Measurements from ENCODE around the gene LEAP2.

LEAP2 gene

DNA sequence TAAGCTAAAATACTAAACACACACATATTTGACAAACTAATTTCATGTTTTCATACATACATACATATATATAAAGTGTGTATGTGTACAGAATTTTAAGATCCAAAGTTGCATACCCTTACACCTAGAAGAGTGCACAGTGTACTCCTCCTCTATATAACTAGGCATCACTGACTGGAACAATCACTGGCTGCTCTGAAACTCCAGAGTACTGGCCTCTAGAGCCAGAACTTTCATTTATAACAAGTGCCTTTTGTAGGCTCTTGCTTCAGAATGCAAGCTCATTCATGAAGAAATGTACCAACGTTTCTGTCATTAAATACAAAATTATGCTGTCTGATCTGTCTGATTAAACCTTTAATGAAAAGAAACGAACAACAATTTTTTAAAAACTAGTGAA lies 4.0 kb downstream of the LEAP2 start:
- no peak for TF ChIP-seq MYC (IDR thresholded peaks at IDR 0.05; ENCODE audit: low read depth, low read length)
- TF ChIP-seq, protein P1, sequence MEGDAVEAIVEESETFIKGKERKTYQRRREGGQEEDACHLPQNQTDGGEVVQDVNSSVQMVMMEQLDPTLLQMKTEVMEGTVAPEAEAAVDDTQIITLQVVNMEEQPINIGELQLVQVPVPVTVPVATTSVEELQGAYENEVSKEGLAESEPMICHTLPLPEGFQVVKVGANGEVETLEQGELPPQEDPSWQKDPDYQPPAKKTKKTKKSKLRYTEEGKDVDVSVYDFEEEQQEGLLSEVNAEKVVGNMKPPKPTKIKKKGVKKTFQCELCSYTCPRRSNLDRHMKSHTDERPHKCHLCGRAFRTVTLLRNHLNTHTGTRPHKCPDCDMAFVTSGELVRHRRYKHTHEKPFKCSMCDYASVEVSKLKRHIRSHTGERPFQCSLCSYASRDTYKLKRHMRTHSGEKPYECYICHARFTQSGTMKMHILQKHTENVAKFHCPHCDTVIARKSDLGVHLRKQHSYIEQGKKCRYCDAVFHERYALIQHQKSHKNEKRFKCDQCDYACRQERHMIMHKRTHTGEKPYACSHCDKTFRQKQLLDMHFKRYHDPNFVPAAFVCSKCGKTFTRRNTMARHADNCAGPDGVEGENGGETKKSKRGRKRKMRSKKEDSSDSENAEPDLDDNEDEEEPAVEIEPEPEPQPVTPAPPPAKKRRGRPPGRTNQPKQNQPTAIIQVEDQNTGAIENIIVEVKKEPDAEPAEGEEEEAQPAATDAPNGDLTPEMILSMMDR (IDR thresholded peaks at IDR 0.05; ENCODE audit: low read depth, low read length): no peak
- TF ChIP-seq, protein P2, sequence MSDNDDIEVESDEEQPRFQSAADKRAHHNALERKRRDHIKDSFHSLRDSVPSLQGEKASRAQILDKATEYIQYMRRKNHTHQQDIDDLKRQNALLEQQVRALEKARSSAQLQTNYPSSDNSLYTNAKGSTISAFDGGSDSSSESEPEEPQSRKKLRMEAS (IDR thresholded peaks at IDR 0.05; ENCODE audit: low read depth, low read length): no peak
- no peak for TF ChIP-seq POLR2A (IDR thresholded peaks at IDR 0.05; ENCODE audit: extremely low read depth, insufficient read length)
- H3K4me3 ChIP-seq (ENCODE audit: low read depth, low read length): no peak overlapping the region
- no peak for DNase-seq (ENCODE audit: low read depth)

DNA sequence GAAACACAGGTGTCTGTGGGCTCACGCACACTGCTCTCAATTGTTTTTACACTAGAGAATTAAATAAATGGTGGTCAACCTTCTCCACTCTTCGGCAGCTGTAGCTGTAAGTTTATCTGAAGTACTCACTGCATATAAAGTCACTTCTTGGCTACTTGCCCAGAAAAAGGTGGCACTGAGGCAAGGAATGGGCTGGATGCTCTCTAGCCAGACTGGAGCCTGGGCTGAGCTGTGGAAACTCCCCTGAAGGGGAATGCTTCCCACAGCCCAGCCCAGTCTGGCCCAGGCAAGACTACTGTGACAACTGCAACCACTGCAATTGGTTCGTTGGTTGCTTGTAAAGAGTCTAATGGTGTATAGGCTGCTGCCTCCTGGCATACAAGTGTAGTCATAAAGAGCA lies 4.5 kb downstream of the LEAP2 start:
- H3K4me3 ChIP-seq (ENCODE audit: low read depth, low read length): no peak overlapping the region
- TF ChIP-seq MYC (IDR thresholded peaks at IDR 0.05; ENCODE audit: low read depth, low read length) (no peak), POLR2A (IDR thresholded peaks at IDR 0.05; ENCODE audit: extremely low read depth, insufficient read length) (no peak)
- TF ChIP-seq, protein P1 (IDR thresholded peaks at IDR 0.05; ENCODE audit: low read depth, low read length): no peak
- TF ChIP-seq, protein P2 (IDR thresholded peaks at IDR 0.05; ENCODE audit: low read depth, low read length): no peak
- no peak for DNase-seq (ENCODE audit: low read depth)

DNA sequence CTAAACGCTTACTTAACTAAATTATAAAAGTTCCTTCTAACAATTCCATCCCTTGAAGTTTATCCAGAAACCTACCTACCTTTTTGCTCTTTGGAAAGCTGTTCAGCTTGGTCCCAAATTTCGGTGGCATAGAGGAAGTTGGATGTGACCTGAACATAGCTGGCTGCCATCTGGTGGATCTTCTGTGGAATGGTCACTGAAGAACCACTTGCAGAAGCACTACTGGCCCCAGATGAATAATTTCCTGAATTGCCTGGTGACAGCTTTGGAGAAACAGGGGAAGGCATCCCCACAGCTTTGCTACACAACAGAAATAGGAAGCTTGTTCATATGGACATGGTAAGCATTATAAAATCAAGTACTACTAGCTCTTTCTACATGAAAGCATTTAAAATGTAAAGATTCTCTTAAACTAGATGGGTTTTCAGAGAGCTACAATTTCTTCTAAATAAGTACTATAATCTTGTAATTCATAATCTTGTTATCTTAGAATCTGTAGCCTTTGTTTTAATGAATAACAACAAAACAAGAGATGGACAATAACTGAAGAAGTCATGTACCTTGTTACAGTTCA lies 9.9 kb downstream of the LEAP2 start:
- no peak overlapping the region for H3K4me3 ChIP-seq (ENCODE audit: low read depth, low read length)
- DNase-seq (ENCODE audit: low read depth): peak; percentile 78
- TF ChIP-seq, protein P2 (IDR thresholded peaks at IDR 0.05; ENCODE audit: low read depth, low read length): no peak
- TF ChIP-seq, protein P1 (IDR thresholded peaks at IDR 0.05; ENCODE audit: low read depth, low read length): peak; percentile 78

DNA sequence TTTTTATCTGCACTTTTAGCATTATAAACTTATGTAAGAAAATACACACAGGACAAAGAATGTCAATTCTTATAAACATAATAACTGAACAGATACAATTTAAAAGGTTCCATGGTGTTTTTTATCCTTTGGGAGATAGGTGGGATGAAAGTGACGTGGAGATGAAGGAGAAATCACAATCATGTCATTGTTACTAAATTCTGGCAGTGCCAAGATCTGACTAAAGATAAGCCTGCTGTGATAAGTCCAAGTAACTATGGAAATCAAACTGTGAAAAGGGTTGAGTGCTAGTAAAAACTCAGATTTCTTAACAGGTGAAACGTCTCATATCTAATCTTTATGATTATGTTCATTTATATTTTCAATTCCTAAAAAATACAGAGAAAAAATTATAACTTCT lies 11.1 kb downstream of the LEAP2 start:
- no peak for DNase-seq (ENCODE audit: low read depth)
- TF ChIP-seq POLR2A (IDR thresholded peaks at IDR 0.05; ENCODE audit: extremely low read depth, insufficient read length): no peak
- TF ChIP-seq, protein P1 (IDR thresholded peaks at IDR 0.05; ENCODE audit: low read depth, low read length): no peak
- no peak overlapping the region for H3K4me3 ChIP-seq (ENCODE audit: low read depth, low read length)

DNA sequence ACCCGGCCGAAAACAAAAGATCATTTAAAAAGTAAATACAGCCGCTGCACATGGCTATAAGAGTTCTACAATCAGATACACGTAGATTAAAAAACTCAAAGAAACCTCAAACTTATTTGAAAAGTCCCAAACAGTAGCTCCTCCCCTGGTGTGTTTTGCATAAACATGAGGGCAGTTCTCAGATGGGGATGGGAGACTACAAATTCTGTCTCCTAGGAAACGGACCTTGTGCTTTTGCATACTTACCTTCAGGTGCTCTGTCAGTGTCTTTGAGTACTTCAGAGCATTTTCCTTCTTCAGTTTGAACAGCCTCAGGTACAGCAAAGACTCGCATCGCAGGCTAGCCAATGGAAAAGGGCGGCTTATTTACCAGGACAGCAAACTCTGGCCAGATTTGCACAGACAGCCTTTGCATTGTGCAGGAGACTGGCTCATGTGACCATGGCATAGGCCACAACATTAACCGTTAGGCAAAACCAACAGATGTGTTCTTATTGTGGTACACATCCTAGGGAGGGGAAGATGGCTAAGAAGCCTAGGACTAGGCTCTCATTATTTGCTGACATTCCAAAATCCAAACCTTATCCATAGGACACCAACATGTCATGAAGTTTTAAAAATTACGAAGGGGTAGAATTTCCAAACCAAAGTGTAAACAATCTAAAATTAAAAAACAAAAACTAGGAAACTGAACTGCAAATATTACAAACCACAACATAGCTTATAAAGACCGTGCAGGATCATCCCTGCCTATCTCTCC lies 12.8 kb downstream of the LEAP2 start:
- H3K4me3 ChIP-seq (ENCODE audit: low read depth, low read length): no peak overlapping the region
- DNase-seq (ENCODE audit: low read depth): no peak
- TF ChIP-seq, protein P1 (IDR thresholded peaks at IDR 0.05; ENCODE audit: low read depth, low read length): no peak
- TF ChIP-seq POLR2A (IDR thresholded peaks at IDR 0.05; ENCODE audit: extremely low read depth, insufficient read length) (no peak), MYC (IDR thresholded peaks at IDR 0.05; ENCODE audit: low read depth, low read length) (no peak)
- TF ChIP-seq, protein P2 (IDR thresholded peaks at IDR 0.05; ENCODE audit: low read depth, low read length): no peak
